ENCODE data around the gene MRAP2. TPM values are rescaled to one million over a fixed set of nuclear protein-coding genes. Genes with fewer than 3 reads are reported as not detected.

Gene MRAP2
- total and polyA plus RNA-seq, 2 experiments from 2014 or later: 1.1 to 1.3 TPM

DNA sequence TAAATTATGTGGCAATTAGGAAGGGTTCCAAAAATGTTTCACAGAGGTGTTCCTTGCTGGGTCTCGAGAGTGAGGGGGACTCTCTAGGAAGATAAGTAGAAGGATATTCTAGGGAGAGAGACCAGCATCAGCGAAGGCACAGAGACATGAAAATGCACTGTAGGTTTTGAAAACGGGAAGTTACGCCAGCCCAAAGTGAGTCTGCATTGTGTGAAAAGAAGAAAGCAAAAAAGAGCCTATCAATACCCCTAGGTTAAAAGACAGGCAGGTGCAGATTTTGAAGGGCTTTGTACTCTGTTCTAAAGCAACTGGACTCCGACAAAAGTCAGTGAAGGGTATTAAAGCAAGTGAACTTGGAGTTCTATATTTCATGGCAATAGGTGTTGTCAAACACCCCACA is 25.7 kb upstream of the MRAP2 start:
- H3K9me3 ChIP-seq (ENCODE audit: low read depth): no peaks in the 10 kb centered on the region
- H3K4me1 ChIP-seq (ENCODE audit: insufficient read depth): no peaks in the 10 kb centered on the region
- in situ Hi-C loops (cut with MboI): no loop called here
- H2AFZ ChIP-seq: no peak overlapping the region
- no peaks in the 10 kb centered on the region for H3K79me2 ChIP-seq (ENCODE audit: insufficient read depth)
- no peak overlapping the region for H3K9ac ChIP-seq
- DNase-seq: no peak
- no peaks in the 10 kb centered on the region for H3K9me2 ChIP-seq (ENCODE audit: insufficient read depth)
- WGBS, 2 experiments (ENCODE audit: low coverage in 1 of 2, low lambda C conversion rate in 2 of 2, missing lambda C conversion rate in 2 of 2): 39 to 40% methylated on average over 5 of the region's 5 CpGs
- no peak overlapping the region for H3K4me2 ChIP-seq (ENCODE audit: unreplicated experiment)
- no peaks in the 10 kb centered on the region for H3K36me3 ChIP-seq (ENCODE audit: low read depth)
- H3F3A ChIP-seq (ENCODE audit: insufficient read depth): no peaks in the 10 kb centered on the region
- H3K4me3 ChIP-seq: no peak overlapping the region
- no peak for TF ChIP-seq EZH2 (IDR thresholded peaks at IDR 0.05; ENCODE audit: insufficient read depth, poor library complexity, severe bottlenecking)
- TF ChIP-seq EZH2phosphoT487 (IDR thresholded peaks at IDR 0.05; ENCODE audit: insufficient read depth, low read depth): no peak
- no peaks in the 10 kb centered on the region for H4K20me1 ChIP-seq (ENCODE audit: insufficient read depth)
- no peaks in the 10 kb centered on the region for H3K27me3 ChIP-seq (replicated peaks; ENCODE audit: insufficient read depth)
- H3K27ac ChIP-seq: no peak overlapping the region

- no peak for DNase-seq
- Histone ChIP-seq H3K4me3 (no peak overlapping the region), H3K79me2 (ENCODE audit: insufficient read depth) (no peaks in the 10 kb centered on the region), H3K4me2 (ENCODE audit: unreplicated experiment) (no peak overlapping the region), H3K9me2 (ENCODE audit: insufficient read depth) (no peaks in the 10 kb centered on the region), H3K36me3 (ENCODE audit: low read depth) (no peaks in the 10 kb centered on the region), H4K20me1 (ENCODE audit: insufficient read depth) (no peaks in the 10 kb centered on the region), H3F3A (ENCODE audit: insufficient read depth) (no peaks in the 10 kb centered on the region), H3K9ac (no peak overlapping the region), H3K9me3 (ENCODE audit: low read depth) (no peaks in the 10 kb centered on the region), H3K4me1 (ENCODE audit: insufficient read depth) (no peaks in the 10 kb centered on the region), H3K27me3 (replicated peaks; ENCODE audit: insufficient read depth) (0 out of 2 replicates have a peak, but pooled peaks cover 8% of the 10 kb centered on the region), H2AFZ (no peak overlapping the region), H3K27ac (no peak overlapping the region)
- in situ Hi-C loops (cut with MboI): no loop called here
- TF ChIP-seq EZH2 (IDR thresholded peaks at IDR 0.05; ENCODE audit: insufficient read depth, poor library complexity, severe bottlenecking) (no peak), EZH2phosphoT487 (IDR thresholded peaks at IDR 0.05; ENCODE audit: insufficient read depth, low read depth) (no peak)
- WGBS, 2 experiments (ENCODE audit: low coverage in 1 of 2, low lambda C conversion rate in 2 of 2, missing lambda C conversion rate in 2 of 2): 50 to 53% methylated on average over 2 of the region's 2 CpGs
These were observed 20.2 kb upstream of the MRAP2 start for GRCh38 chr6:84013354-84013753.

- no peak overlapping the region for H2AFZ ChIP-seq
- H3K79me2 ChIP-seq (ENCODE audit: insufficient read depth): no peaks in the 10 kb centered on the region
- no peaks in the 10 kb centered on the region for H3K36me3 ChIP-seq (ENCODE audit: low read depth)
- no peaks in the 10 kb centered on the region for H3K9me3 ChIP-seq (ENCODE audit: low read depth)
- no peaks in the 10 kb centered on the region for H3K4me1 ChIP-seq (ENCODE audit: insufficient read depth)
- H3K4me3 ChIP-seq: no peak overlapping the region
- DNase-seq: no peak
- H3K9ac ChIP-seq: no peak overlapping the region
- no peaks in the 10 kb centered on the region for H3F3A ChIP-seq (ENCODE audit: insufficient read depth)
- no peak overlapping the region for H3K27ac ChIP-seq
- H3K27me3 ChIP-seq (replicated peaks; ENCODE audit: insufficient read depth): 0 out of 2 replicates have a peak, but pooled peaks cover 9% of the 10 kb centered on the region
- 34 to 44% methylated on average over 3 of the region's 3 CpGs for WGBS, 2 experiments (ENCODE audit: low coverage in 1 of 2, low lambda C conversion rate in 2 of 2, missing lambda C conversion rate in 2 of 2)
- H3K9me2 ChIP-seq (ENCODE audit: insufficient read depth): no peaks in the 10 kb centered on the region
- no peak for TF ChIP-seq EZH2phosphoT487 (IDR thresholded peaks at IDR 0.05; ENCODE audit: insufficient read depth, low read depth)
- TF ChIP-seq EZH2 (IDR thresholded peaks at IDR 0.05; ENCODE audit: insufficient read depth, poor library complexity, severe bottlenecking): no peak
- H3K4me2 ChIP-seq (ENCODE audit: unreplicated experiment): no peak overlapping the region
- H4K20me1 ChIP-seq (ENCODE audit: insufficient read depth): no peaks in the 10 kb centered on the region
- in situ Hi-C loops (cut with MboI): no loop called here
These were observed 19.6 kb upstream of the MRAP2 start for GRCh38 chr6:84013931-84014330.

GRCh38 chr6:84016029-84016428 is 17.5 kb upstream of the MRAP2 start:
- DNase-seq: no peak
- Histone ChIP-seq H3K27me3 (replicated peaks; ENCODE audit: insufficient read depth) (0 out of 2 replicates have a peak, but pooled peaks cover 11% of the 10 kb centered on the region), H3K4me3 (no peak overlapping the region), H3K4me2 (ENCODE audit: unreplicated experiment) (no peak overlapping the region), H3K9ac (no peak overlapping the region), H4K20me1 (ENCODE audit: insufficient read depth) (no peaks in the 10 kb centered on the region), H3K4me1 (ENCODE audit: insufficient read depth) (no peaks in the 10 kb centered on the region), H2AFZ (no peak overlapping the region), H3K27ac (no peak overlapping the region), H3K9me2 (ENCODE audit: insufficient read depth) (no peaks in the 10 kb centered on the region), H3K9me3 (ENCODE audit: low read depth) (no peaks in the 10 kb centered on the region), H3K79me2 (ENCODE audit: insufficient read depth) (no peaks in the 10 kb centered on the region), H3K36me3 (ENCODE audit: low read depth) (no peaks in the 10 kb centered on the region), H3F3A (ENCODE audit: insufficient read depth) (no peaks in the 10 kb centered on the region)
- WGBS, 2 experiments (ENCODE audit: low coverage in 1 of 2, low lambda C conversion rate in 2 of 2, missing lambda C conversion rate in 2 of 2): 89 to 90% methylated on average over 1 of the region's 1 CpG
- no peak for TF ChIP-seq EZH2 (IDR thresholded peaks at IDR 0.05; ENCODE audit: insufficient read depth, poor library complexity, severe bottlenecking)
- TF ChIP-seq EZH2phosphoT487 (IDR thresholded peaks at IDR 0.05; ENCODE audit: insufficient read depth, low read depth): no peak
- in situ Hi-C loops (cut with MboI): no loop called here
